H1 (cell line): ENCODE results near the gene OTOS. TPM values are rescaled to one million over a fixed set of nuclear protein-coding genes. Genes with fewer than 3 reads are reported as not detected.
A peak's percentile ranks its signal among the peaks of the same experiment; 100 is the strongest.

ENCODE experiments used
- CHD1 ChIP-seq: IDR thresholded peaks from 2 replicates; pipeline ENCODE4 v1.6.1; 2012; ENCODE audit warnings: low read depth, low read length, improper control_type of control experiment
- GABPA ChIP-seq: IDR thresholded peaks from 2 replicates; pipeline ENCODE4 v1.6.1; 2011; ENCODE audit warnings: mild to moderate bottlenecking, low read length, moderate library complexity, borderline replicate concordance; ENCODE audit not compliant: insufficient read depth
- JUND ChIP-seq: IDR thresholded peaks from 2 replicates; pipeline ENCODE4 v1.6.1; 2011; ENCODE audit warnings: mild to moderate bottlenecking, improper control_type of control experiment, low read length
- TEAD4 ChIP-seq: IDR thresholded peaks from 2 replicates; pipeline ENCODE4 v1.6.1; 2012; ENCODE audit warnings: low read depth, low read length, inconsistent platforms, mixed read lengths
- polyA plus RNA-seq, 7 experiments: library from polyadenylated mRNA; depleted of rRNA in 3 of 7; stranded (reverse) in 5 of 7; unstranded in 2 of 7; fragments of >200 nt in 5 of 7; fragments of 200-250 nt in 2 of 7; gene quantifications; 1 replicate in 5 of 7; 2 replicates in 1 of 7; 4 replicates in 1 of 7; pipeline versions ENCODE4 v1.2.1 to v1.2.3, GENCODE V29; 2011 to 2013; ENCODE audit warnings: missing spikeins in 2 of 7, mixed read lengths in 2 of 7
- total RNA-seq: library from RNA; stranded (reverse); fragmentation: NEBNext Ultra II Directional; extraction: Animal tissue kit (Norgen Biotek cat#: 25700); gene quantifications from 2 replicates; pipeline ENCODE4 v1.2.1, GENCODE V29; 2021
- TF ChIP-seq, protein P1 (sequence below), 3 experiments: IDR thresholded peaks; 1 replicate in 2 of 3; 2 replicates in 1 of 3; pipeline versions ENCODE4 v1.5.1 to v1.6.1; 2011; ENCODE audit warnings: low read length in 3 of 3, mild to moderate bottlenecking in 3 of 3, inconsistent platforms in 2 of 3, low read depth in 1 of 3, moderate library complexity in 1 of 3; ENCODE audit not compliant: insufficient read depth in 1 of 3; ENCODE audit errors: control extremely low read depth in 1 of 3

The OTOS gene
- total and polyA plus RNA-seq, 2 of the 8 experiments (the other 6 are each of a cell fraction or from before 2014, with no cell fraction given) = 0.17 TPM; not detected in 1

DNA sequence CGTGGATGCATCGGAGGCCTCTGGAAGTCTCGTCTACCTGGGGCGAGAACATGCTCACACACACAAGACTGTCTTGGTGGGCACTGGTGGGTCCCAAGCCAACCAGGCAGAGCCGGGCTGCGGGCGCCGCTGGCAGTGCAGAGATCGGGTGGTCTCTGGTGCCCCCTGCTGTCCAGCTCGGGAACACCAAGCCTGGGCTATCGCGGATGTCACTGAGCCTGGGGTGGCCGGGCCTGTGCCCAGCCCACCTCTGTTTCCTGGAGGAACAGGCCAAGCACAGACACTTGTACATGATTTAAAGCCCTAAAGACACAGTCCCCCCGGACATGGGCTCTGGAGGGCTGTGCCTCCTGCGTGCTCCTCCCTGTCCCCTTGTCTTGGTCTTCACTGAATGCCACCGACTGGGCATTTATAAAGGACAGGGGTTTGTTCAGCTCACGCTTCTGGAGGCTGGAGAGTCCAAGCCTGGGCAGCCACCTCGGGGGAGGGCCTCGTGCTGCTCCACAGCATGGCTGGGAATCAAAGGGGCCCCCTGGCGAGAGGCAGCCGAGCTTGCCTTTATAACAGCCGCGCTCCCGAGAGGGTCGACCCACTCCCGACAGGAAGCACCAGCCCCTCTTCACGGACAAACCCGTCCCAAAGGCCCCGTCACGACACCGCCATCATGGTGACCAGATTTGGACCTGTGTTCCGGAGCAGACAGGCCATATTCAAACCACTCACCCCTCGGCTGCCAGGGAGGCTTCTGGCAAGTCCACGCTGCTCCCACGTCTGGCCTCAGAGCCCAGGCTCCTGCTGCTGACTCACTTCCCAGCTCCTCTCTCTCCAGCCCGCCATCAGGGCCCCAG lies 3.6 kb upstream of the OTOS start (continued):
- TF ChIP-seq, protein P1, sequence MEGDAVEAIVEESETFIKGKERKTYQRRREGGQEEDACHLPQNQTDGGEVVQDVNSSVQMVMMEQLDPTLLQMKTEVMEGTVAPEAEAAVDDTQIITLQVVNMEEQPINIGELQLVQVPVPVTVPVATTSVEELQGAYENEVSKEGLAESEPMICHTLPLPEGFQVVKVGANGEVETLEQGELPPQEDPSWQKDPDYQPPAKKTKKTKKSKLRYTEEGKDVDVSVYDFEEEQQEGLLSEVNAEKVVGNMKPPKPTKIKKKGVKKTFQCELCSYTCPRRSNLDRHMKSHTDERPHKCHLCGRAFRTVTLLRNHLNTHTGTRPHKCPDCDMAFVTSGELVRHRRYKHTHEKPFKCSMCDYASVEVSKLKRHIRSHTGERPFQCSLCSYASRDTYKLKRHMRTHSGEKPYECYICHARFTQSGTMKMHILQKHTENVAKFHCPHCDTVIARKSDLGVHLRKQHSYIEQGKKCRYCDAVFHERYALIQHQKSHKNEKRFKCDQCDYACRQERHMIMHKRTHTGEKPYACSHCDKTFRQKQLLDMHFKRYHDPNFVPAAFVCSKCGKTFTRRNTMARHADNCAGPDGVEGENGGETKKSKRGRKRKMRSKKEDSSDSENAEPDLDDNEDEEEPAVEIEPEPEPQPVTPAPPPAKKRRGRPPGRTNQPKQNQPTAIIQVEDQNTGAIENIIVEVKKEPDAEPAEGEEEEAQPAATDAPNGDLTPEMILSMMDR (IDR thresholded peaks at IDR 0.05; ENCODE audit: control extremely low read depth in 1 of 3, insufficient read depth in 1 of 3, low read depth in 1 of 3, low read length in 3 of 3) = peak in 2 of 3 experiments; percentile 94 to 96; a peak in 3 of 4 replicates
- no peak for TF ChIP-seq TEAD4
- 0 out of 2 replicates have a peak, but pooled peaks have one; percentile 62 for TF ChIP-seq GABPA
- TF ChIP-seq CHD1 = no peak
- no peak for TF ChIP-seq JUND
